ENCODE results near the gene TGFBR3L.
"Not testable (repeated sequence)": the region's sequence is repeated elsewhere in the genome, so short reads cannot be mapped to it uniquely, and the experiment has no call there.

The TGFBR3L gene

DNA sequence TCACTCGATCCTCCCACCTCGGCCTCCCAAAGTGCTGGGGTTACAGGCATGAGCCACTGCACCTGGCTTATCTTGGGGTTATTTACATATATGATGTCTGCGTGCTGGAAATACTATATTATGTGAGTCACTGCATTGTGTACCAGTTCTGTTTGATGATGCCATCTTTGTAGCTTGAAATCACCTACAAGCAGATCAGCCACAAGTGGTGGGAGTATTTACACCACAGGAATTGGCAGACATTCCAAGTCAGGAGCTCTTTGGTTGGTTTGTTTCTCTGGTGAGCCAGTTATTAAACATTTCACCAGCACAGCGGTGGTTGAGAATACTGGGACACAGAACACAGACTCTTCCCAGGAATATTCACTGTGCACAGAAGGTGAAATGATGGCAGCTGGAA is 33.3 kb downstream of the TGFBR3L start:
- no peak for TF ChIP-seq ZFX (IDR thresholded peaks at IDR 0.05; ENCODE audit: borderline replicate concordance)
- TF ChIP-seq, protein P1, sequence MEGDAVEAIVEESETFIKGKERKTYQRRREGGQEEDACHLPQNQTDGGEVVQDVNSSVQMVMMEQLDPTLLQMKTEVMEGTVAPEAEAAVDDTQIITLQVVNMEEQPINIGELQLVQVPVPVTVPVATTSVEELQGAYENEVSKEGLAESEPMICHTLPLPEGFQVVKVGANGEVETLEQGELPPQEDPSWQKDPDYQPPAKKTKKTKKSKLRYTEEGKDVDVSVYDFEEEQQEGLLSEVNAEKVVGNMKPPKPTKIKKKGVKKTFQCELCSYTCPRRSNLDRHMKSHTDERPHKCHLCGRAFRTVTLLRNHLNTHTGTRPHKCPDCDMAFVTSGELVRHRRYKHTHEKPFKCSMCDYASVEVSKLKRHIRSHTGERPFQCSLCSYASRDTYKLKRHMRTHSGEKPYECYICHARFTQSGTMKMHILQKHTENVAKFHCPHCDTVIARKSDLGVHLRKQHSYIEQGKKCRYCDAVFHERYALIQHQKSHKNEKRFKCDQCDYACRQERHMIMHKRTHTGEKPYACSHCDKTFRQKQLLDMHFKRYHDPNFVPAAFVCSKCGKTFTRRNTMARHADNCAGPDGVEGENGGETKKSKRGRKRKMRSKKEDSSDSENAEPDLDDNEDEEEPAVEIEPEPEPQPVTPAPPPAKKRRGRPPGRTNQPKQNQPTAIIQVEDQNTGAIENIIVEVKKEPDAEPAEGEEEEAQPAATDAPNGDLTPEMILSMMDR (IDR thresholded peaks at IDR 0.05) = no peak
- no peak overlapping the region for H3K27ac ChIP-seq

DNA sequence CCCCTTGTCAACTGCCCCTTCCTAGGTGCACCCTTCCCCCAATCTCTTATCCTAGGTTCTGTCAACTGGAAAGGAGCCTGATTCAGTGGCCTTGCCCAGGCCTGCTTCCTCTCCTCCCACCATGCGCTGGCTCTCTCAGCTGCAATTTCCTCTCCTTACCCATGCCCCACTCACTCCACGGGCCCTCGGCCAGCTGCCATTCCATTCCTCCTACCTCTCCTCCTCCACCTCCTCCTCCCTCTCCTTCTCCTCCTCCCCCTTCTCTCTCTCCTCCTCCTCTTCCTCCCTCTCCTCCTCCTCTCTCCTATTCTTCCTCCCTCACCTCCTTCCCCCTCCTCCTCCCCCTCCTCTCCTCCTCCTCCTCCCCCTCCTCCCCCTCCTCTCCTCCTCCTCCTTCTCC is 38.4 kb downstream of the TGFBR3L start:
- no peak overlapping the region for H3K27ac ChIP-seq
- TF ChIP-seq ZFX (IDR thresholded peaks at IDR 0.05; ENCODE audit: borderline replicate concordance) = no peak
- TF ChIP-seq, protein P1 (IDR thresholded peaks at IDR 0.05) = no peak

- H3K27ac ChIP-seq = no peak overlapping the region
- TF ChIP-seq ZFX (IDR thresholded peaks at IDR 0.05; ENCODE audit: borderline replicate concordance) = no peak
- TF ChIP-seq, protein P1 (IDR thresholded peaks at IDR 0.05) = no peak
Measured at GRCh38 chr19:7953576-7953975, 38.9 kb downstream of the TGFBR3L start.

DNA sequence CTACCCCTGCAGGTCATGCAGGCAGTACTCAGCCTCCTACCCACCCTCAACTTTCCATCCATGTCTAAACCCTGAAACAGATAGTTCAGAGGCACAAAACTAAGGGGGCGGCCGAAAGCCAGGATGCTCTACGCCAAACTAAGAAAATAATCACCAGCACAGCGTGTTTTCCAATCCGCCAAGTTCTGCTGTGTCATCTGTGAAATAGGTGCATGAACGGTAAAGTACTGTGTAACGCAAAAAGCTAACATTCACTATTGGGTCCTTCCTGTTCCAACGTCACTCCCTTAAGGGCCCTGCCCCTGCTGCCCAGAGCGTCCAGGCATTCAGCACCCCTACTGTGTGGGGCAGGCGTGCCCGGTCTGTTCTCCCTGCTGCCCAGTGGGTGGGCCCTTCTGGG is 41.1 kb downstream of the TGFBR3L start:
- H3K27ac ChIP-seq = no peak overlapping the region
- TF ChIP-seq, protein P1 (IDR thresholded peaks at IDR 0.05) = no peak
- no peak for TF ChIP-seq ZFX (IDR thresholded peaks at IDR 0.05; ENCODE audit: borderline replicate concordance)

GRCh38 chr19:7959211-7959610 is 44.6 kb downstream of the TGFBR3L start:
- TF ChIP-seq, protein P1 (IDR thresholded peaks at IDR 0.05) = no peak
- TF ChIP-seq ZFX (IDR thresholded peaks at IDR 0.05; ENCODE audit: borderline replicate concordance) = no peak
- no peak overlapping the region for H3K27ac ChIP-seq

DNA sequence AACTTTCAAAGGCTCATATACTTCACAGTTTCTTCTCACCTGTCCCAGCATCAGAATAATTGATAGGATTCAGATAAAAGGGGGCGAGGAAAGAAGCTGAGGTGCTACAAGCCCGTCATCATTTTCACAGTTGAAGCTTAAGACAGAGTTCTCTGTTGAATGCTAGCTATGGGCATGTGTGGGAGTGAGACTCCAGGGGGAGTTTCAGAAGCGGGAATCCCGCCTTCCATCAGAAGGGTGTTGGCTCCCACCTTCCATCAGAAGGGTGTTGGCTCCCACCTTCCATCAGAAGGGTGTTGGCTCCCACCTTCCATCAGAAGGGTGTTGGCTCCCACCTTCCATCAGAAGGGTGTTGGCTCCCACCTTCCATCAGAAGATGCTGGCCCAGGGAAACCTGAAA is 46.5 kb downstream of the TGFBR3L start:
- not testable (repeated sequence) for H3K27ac ChIP-seq

DNA sequence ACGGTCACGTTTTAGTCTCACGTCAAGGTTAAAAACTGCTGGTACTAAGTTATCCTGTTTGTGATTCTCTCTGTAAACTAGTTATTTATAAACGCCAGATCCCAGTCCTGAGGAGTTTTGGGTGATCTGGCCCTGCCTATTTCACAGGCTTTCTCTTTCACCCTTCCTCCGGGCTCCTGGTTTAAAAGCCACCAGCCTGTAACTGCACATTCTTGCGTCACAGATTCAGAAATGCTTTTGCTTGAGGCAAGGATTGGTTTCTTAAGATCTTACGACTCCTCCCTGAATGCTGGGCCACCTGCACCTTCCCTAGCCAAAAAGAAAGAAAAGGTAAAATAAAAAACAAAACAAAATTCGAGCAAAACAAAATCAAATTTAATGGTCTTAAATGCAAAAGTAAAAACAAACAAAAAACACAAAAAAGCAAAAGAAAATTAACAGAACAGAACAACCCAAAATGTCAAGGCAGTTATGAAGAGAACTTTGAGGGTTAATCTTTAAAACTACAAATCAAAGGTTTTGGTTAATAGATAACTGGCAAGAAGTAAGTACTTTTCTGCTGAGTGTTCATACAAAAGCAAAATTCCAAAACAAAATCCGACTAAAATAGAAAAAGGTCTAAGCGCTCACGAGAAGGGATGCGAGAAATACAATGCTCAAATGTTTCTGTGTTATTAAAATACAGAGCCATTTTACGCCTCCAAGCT is 47.4 kb downstream of the TGFBR3L start:
- TF ChIP-seq ZFX (IDR thresholded peaks at IDR 0.05; ENCODE audit: borderline replicate concordance) = no peak
- TF ChIP-seq, protein P1 (IDR thresholded peaks at IDR 0.05) = no peak
- H3K27ac ChIP-seq = no peak overlapping the region

Measured in 22Rv1 (cell line).